H1 (cell line): ENCODE measurements around the gene EEF1A2. TPM values are rescaled to one million over a fixed set of nuclear protein-coding genes. Genes with fewer than 3 reads are reported as not detected.

Source experiments
- CTCF ChIA-PET: fragments of 300-600 bp; sonication (Branson Sonifier 250); formaldehyde crosslinking; loops from one replicate; lab custom pipeline; 2021; ENCODE audit not compliant: partially characterized antibody; lab: Charles Lee
- POLR2A ChIA-PET: fragments of 300-600 bp; sonication (Branson Sonifier 250); formaldehyde crosslinking; loops from one replicate; lab custom pipeline; 2021; ENCODE audit warnings: inconsistent platforms; ENCODE audit not compliant: partially characterized antibody; lab: Charles Lee
- DNase-seq, 2 experiments: peaks; one replicate each; pipeline versions ENCODE4 v3.0.0 to v3.0.0-alpha.2; 2010 to 2022; ENCODE audit warnings: low spot score in 2 of 2, low read depth in 1 of 2, mixed read lengths in 1 of 2
- FAIRE-seq: peaks from 2 replicates; lab custom pipeline; 2011; peaks lifted over from hg19 to GRCh38; lab: Jason Lieb, UNC
- H2AFZ ChIP-seq: 2 replicates; pipeline ENCODE4 v1.8.1; 2012; ENCODE audit warnings: low read length, inconsistent platforms
- H2AK5ac ChIP-seq: 2 replicates; pipeline ENCODE4 v1.6.1; 2013; ENCODE audit warnings: low read depth, low read length
- H2BK120ac ChIP-seq: replicated peaks from 2 replicates; pipeline ENCODE3; 2013; ENCODE audit warnings: low read depth, low read length, inconsistent platforms
- H2BK12ac ChIP-seq: 2 replicates; pipeline ENCODE4 v1.6.1; 2013; ENCODE audit warnings: low read depth, low read length
- H2BK15ac ChIP-seq: 2 replicates; pipeline ENCODE4 v1.6.1; 2013; ENCODE audit warnings: low read length
- H2BK20ac ChIP-seq: 2 replicates; pipeline ENCODE4 v1.6.1; 2013; ENCODE audit warnings: low read length
- H2BK5ac ChIP-seq: 2 replicates; pipeline ENCODE4 v1.6.1; 2013; ENCODE audit warnings: low read depth, low read length
- H3K14ac ChIP-seq: 2 replicates; pipeline ENCODE4 v1.6.1; 2013; ENCODE audit warnings: inconsistent platforms; ENCODE audit not compliant: insufficient read length
- H3K18ac ChIP-seq: 2 replicates; pipeline ENCODE4 v1.6.1; 2013; ENCODE audit warnings: low read length; ENCODE audit errors: extremely low read depth
- H3K23ac ChIP-seq: 2 replicates; pipeline ENCODE4 v1.6.1; 2013; ENCODE audit warnings: inconsistent platforms; ENCODE audit not compliant: insufficient read length
- H3K23me2 ChIP-seq: 2 replicates; pipeline ENCODE4 v1.6.1; 2013; ENCODE audit warnings: low read depth, low read length
- H3K27ac ChIP-seq: 2 replicates; pipeline ENCODE4 v1.6.1; 2011; ENCODE audit warnings: low read depth, low read length, inconsistent platforms
- H3K27me3 ChIP-seq, 4 experiments: replicated peaks in 1 of 4; 1 replicate in 1 of 4; 2 replicates in 3 of 4; pipeline versions ENCODE4 v1.6.1 to v1.8.1; 2011 to 2013; ENCODE audit warnings: low read length in 3 of 4, mild to moderate bottlenecking in 3 of 4, inconsistent platforms in 2 of 4, mixed read lengths in 2 of 4, moderate library complexity in 1 of 4; ENCODE audit not compliant: control insufficient read depth in 3 of 4, insufficient read depth in 3 of 4; ENCODE audit errors: extremely low read depth in 1 of 4
- H3K36me3 ChIP-seq, 4 experiments: 2 replicates each; pipeline versions ENCODE4 v1.6.1 to v1.8.1; 2011 to 2013; ENCODE audit warnings: mild to moderate bottlenecking in 4 of 4, low read length in 3 of 4, moderate library complexity in 2 of 4, control low read depth in 1 of 4, inconsistent platforms in 1 of 4; ENCODE audit not compliant: insufficient read depth in 4 of 4, control insufficient read depth in 2 of 4
- H3K4ac ChIP-seq: replicated peaks from 2 replicates; pipeline ENCODE3; 2013; ENCODE audit warnings: low read length, low read depth, mixed read lengths, inconsistent platforms; ENCODE audit not compliant: insufficient read length
- H3K4me1 ChIP-seq, 4 experiments: replicated peaks in 1 of 4; 1 replicate in 1 of 4; 2 replicates in 3 of 4; pipeline versions ENCODE4 v1.6.1 to v1.8.1; 2011 to 2013; ENCODE audit warnings: low read length in 3 of 4, inconsistent platforms in 2 of 4, mixed read lengths in 1 of 4; ENCODE audit not compliant: insufficient read depth in 4 of 4, control insufficient read depth in 3 of 4
- H3K4me2 ChIP-seq, 2 experiments: 2 replicates each; pipeline versions ENCODE4 v1.6.1 to v1.8.1; 2011 to 2013; ENCODE audit warnings: low read depth in 2 of 2, low read length in 2 of 2, control low read depth in 1 of 2, inconsistent platforms in 1 of 2, mild to moderate bottlenecking in 1 of 2; ENCODE audit not compliant: insufficient read depth in 1 of 2
- H3K4me3 ChIP-seq, 4 experiments: fragments of 200-600, 300-600 bp in 1 of 4; sonication (generic), shearing (Covaris generic), sonication (Bioruptor Twin) in 1 of 4; 2 replicates each; pipeline versions ENCODE4 v1.5.1 to v1.8.1; 2011 to 2016; ENCODE audit warnings: low read length in 4 of 4, low read depth in 3 of 4, control low read depth in 2 of 4, inconsistent platforms in 2 of 4, mild to moderate bottlenecking in 2 of 4, mixed read lengths in 1 of 4, moderate library complexity in 1 of 4; ENCODE audit not compliant: insufficient read depth in 2 of 4; ENCODE audit errors: extremely low read depth in 1 of 4
- H3K56ac ChIP-seq: replicated peaks from 2 replicates; pipeline ENCODE3; 2013; ENCODE audit warnings: low read depth, mild to moderate bottlenecking, mixed read lengths, low read length, inconsistent platforms; ENCODE audit not compliant: insufficient read length
- H3K79me1 ChIP-seq: 2 replicates; pipeline ENCODE4 v1.6.1; 2013; ENCODE audit warnings: low read depth, low read length, control low read depth
- H3K79me2 ChIP-seq, 2 experiments: 2 replicates each; pipeline versions ENCODE4 v1.6.1 to v1.8.1; 2012 to 2013; ENCODE audit warnings: low read length in 2 of 2, mild to moderate bottlenecking in 2 of 2, inconsistent platforms in 1 of 2; ENCODE audit not compliant: insufficient read depth in 2 of 2, control insufficient read depth in 1 of 2
- H3K9ac ChIP-seq, 4 experiments: replicated peaks in 1 of 4; 1 replicate in 1 of 4; 2 replicates in 3 of 4; pipeline versions ENCODE4 v1.6.1 to v1.8.1; 2011 to 2013; ENCODE audit warnings: low read depth in 3 of 4, low read length in 3 of 4, control low read depth in 2 of 4, mild to moderate bottlenecking in 2 of 4, moderate library complexity in 2 of 4, inconsistent platforms in 1 of 4; ENCODE audit errors: extremely low read depth in 1 of 4
- H3K9me3 ChIP-seq, 2 experiments: 2 replicates each; pipeline versions ENCODE4 v1.6.1 to v1.8.1; 2012 to 2013; ENCODE audit warnings: mild to moderate bottlenecking in 2 of 2, moderate library complexity in 2 of 2, control low read depth in 1 of 2, inconsistent platforms in 1 of 2, low read depth in 1 of 2, low read length in 1 of 2, mixed read lengths in 1 of 2; ENCODE audit not compliant: insufficient read depth in 2 of 2
- H4K20me1 ChIP-seq, 2 experiments: replicated peaks in 1 of 2; 2 replicates each; pipeline versions ENCODE3 to v1.8.1; 2011 to 2013; ENCODE audit warnings: inconsistent platforms in 2 of 2, low read length in 2 of 2, mild to moderate bottlenecking in 1 of 2; ENCODE audit not compliant: insufficient read depth in 2 of 2, control insufficient read depth in 1 of 2
- H4K5ac ChIP-seq: 2 replicates; pipeline ENCODE4 v1.6.1; 2013; ENCODE audit warnings: low read length, low read depth, mixed read lengths, inconsistent platforms; ENCODE audit not compliant: insufficient read length
- H4K8ac ChIP-seq: 2 replicates; pipeline ENCODE4 v1.8.0; 2013; ENCODE audit warnings: mild to moderate bottlenecking, moderate library complexity, low read length, inconsistent platforms; ENCODE audit not compliant: insufficient read depth; ENCODE audit errors: extremely low read depth
- H4K91ac ChIP-seq: replicated peaks from 2 replicates; pipeline ENCODE3; 2013; ENCODE audit warnings: low read length, mixed read lengths, inconsistent platforms; ENCODE audit not compliant: insufficient read length
- CEBPB ChIP-seq: IDR thresholded peaks from 2 replicates; pipeline ENCODE4 v1.6.1; 2012; ENCODE audit warnings: low read depth, low read length
- CHD1 ChIP-seq: IDR thresholded peaks from 2 replicates; pipeline ENCODE4 v1.6.1; 2012; ENCODE audit warnings: low read depth, low read length, improper control_type of control experiment
- CHD2 ChIP-seq: IDR thresholded peaks from 2 replicates; pipeline ENCODE4 v1.6.1; 2012; ENCODE audit warnings: low read length, improper control_type of control experiment
- FOSL1 ChIP-seq: IDR thresholded peaks from 2 replicates; pipeline ENCODE4 v1.6.1; 2011; ENCODE audit warnings: mild to moderate bottlenecking, low read depth, low read length, moderate library complexity; ENCODE audit not compliant: insufficient read depth
- MAX ChIP-seq: IDR thresholded peaks from 2 replicates; pipeline ENCODE4 v1.6.1; 2012; ENCODE audit warnings: inconsistent platforms
- NANOG ChIP-seq: IDR thresholded peaks from 2 replicates; pipeline ENCODE4 v1.6.1; 2011; ENCODE audit warnings: low read length, low read depth, mild to moderate bottlenecking, inconsistent platforms; ENCODE audit not compliant: insufficient read depth, poor library complexity, severe bottlenecking
- SIN3A ChIP-seq, 2 experiments: IDR thresholded peaks in 1 of 2; conservative IDR thresholded peaks in 1 of 2; 2 replicates each; pipeline ENCODE4 v1.6.1; 2011 to 2012; ENCODE audit warnings: low read length in 2 of 2, improper control_type of control experiment in 1 of 2, low read depth in 1 of 2, mild to moderate bottlenecking in 1 of 2
- ZNF274 ChIP-seq: IDR thresholded peaks from 2 replicates; pipeline ENCODE4 v1.7.0; 2012; ENCODE audit warnings: low read length, borderline replicate concordance; ENCODE audit errors: extremely low read depth
- WGBS, 2 experiments: shearing (Covaris generic) in 1 of 2; methylation state at CpG; one replicate each; pipeline versions ENCODE4 v1.1.6 to v1.1.7; 2013 to 2015; ENCODE audit warnings: low lambda C conversion rate in 2 of 2, mixed read lengths in 2 of 2, inconsistent platforms in 1 of 2, low coverage in 1 of 2, missing lambda C conversion rate in 1 of 2; ENCODE audit not compliant: insufficient replicate concordance in 2 of 2, insufficient coverage in 1 of 2, insufficient read length in 1 of 2; ENCODE audit errors: extremely low coverage in 1 of 2, missing lambda C conversion rate in 1 of 2; 5-methylcytosine and 5-hydroxymethylcytosine counted together
- polyA plus RNA-seq, 7 experiments: library from polyadenylated mRNA; depleted of rRNA in 3 of 7; stranded (reverse) in 5 of 7; unstranded in 2 of 7; fragments of >200 nt in 5 of 7; fragments of 200-250 nt in 2 of 7; gene quantifications; 1 replicate in 5 of 7; 2 replicates in 1 of 7; 4 replicates in 1 of 7; pipeline versions ENCODE4 v1.2.1 to v1.2.3, GENCODE V29; 2011 to 2013; ENCODE audit warnings: missing spikeins in 2 of 7, mixed read lengths in 2 of 7
- total RNA-seq: library from RNA; stranded (reverse); fragmentation: NEBNext Ultra II Directional; extraction: Animal tissue kit (Norgen Biotek cat#: 25700); gene quantifications from 2 replicates; pipeline ENCODE4 v1.2.1, GENCODE V29; 2021
- TF ChIP-seq, protein P1 (sequence below): IDR thresholded peaks from 2 replicates; pipeline ENCODE4 v1.6.1; 2011; ENCODE audit warnings: low read length, improper control_type of control experiment
- TF ChIP-seq, protein P2 (sequence below): IDR thresholded peaks from 2 replicates; pipeline ENCODE4 v1.6.1; 2012; ENCODE audit warnings: low read length, inconsistent platforms

The EEF1A2 gene
- total and polyA plus RNA-seq, 2 of the 8 experiments (the other 6 are each of a cell fraction or from before 2014, with no cell fraction given), result 7.4 to 25.8 TPM

DNA sequence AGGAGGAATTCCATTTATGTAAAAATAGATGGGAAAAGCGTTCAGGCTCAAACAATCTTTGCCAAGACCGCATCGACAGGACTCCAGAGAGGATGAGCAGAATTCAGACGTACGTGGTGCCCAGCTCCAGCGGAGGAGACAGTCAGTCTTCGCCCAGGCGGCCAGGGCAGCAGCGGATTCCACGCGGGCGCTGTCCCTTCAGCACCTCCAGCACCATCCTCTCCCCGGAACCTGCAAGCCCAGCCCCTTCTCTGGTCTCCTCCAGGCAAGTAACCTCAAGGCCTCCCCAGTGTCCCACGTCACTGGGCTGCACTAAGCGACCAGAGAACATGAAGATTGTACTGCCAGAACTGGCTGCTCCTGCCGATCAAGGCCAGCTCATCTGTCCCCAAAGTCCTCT, 23.7 kb downstream of the EEF1A2 start:
- Histone ChIP-seq H3K36me3 (no peaks in the 10 kb centered on the region), H3K4me1 (peaks cover 0 to 21% (median 8%) of the 10 kb centered on the region in 4 experiments; a peak in 6 of 7 replicates), H4K20me1 (no peaks in the 10 kb centered on the region), H3K56ac (no peak overlapping the region), H3K79me1 (peaks cover under 1% of the 10 kb centered on the region; the same call in 1 of the 2 replicates), H4K5ac (no peak overlapping the region), H3K27me3 (peaks cover 0 to 16% (median 5%) of the 10 kb centered on the region in 4 experiments; a peak in 4 of 7 replicates), H2AK5ac (no peak overlapping the region), H4K91ac (no peak overlapping the region), H3K9me3 (no peaks in the 10 kb centered on the region), H3K23ac (no peak overlapping the region), H3K4me2 (no peak overlapping the region), H2BK120ac (no peak overlapping the region), H3K79me2 (peaks cover 3 to 10% of the 10 kb centered on the region in 2 experiments; a peak in 3 of 4 replicates), H3K4me3 (no peak overlapping the region), H4K8ac (no peak overlapping the region; the same call in 1 of the 2 replicates), H3K14ac (no peak overlapping the region), H3K27ac (no peak overlapping the region), H2BK12ac (no peak overlapping the region), H3K18ac (no peak overlapping the region), H3K4ac (no peak overlapping the region), H3K23me2 (peaks cover 6% of the 10 kb centered on the region; the same call in 1 of the 2 replicates), H3K9ac (no peak overlapping the region), H2AFZ (no peak overlapping the region), H2BK15ac (no peak overlapping the region), H2BK20ac (no peak overlapping the region), H2BK5ac (no peak overlapping the region)
- WGBS, 2 experiments, result 35% methylated on average over 16 of the region's 16 CpGs; no CpG with 5 or more reads in 1 of the 2 experiments
- CTCF ChIA-PET, result interaction anchor here (0.7 to 2.0 kb wide), 4 partner anchors 9 to 252 kb away, joined by 3 to 9 read pairs (median 4); no protein-coding TSS in a partner anchor
- FAIRE-seq (peak; percentile 65), DNase-seq (no peak)
- POLR2A ChIA-PET, result interaction anchor here (1.4 to 1.8 kb wide), 2 partner anchors 10 to 12 kb away, joined by 4 to 10 read pairs; no protein-coding TSS in a partner anchor
- TF ChIP-seq CHD2 (no peak), CEBPB (no peak), SIN3A (conservative IDR thresholded peaks at IDR 0.05 in 1 of 2, IDR thresholded peaks at IDR 0.05 in 1 of 2; ENCODE audit: low read depth in 1 of 2, low read length in 2 of 2) (peak in 1 of 2 experiments; percentile 89; a peak in 2 of 4 replicates), MAX (peak; percentile 57), CHD1 (no peak), ZNF274 (no peak), NANOG (no peak), FOSL1 (no peak)
- TF ChIP-seq, protein P1, sequence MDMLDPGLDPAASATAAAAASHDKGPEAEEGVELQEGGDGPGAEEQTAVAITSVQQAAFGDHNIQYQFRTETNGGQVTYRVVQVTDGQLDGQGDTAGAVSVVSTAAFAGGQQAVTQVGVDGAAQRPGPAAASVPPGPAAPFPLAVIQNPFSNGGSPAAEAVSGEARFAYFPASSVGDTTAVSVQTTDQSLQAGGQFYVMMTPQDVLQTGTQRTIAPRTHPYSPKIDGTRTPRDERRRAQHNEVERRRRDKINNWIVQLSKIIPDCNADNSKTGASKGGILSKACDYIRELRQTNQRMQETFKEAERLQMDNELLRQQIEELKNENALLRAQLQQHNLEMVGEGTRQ, result no peak
- TF ChIP-seq, protein P2, sequence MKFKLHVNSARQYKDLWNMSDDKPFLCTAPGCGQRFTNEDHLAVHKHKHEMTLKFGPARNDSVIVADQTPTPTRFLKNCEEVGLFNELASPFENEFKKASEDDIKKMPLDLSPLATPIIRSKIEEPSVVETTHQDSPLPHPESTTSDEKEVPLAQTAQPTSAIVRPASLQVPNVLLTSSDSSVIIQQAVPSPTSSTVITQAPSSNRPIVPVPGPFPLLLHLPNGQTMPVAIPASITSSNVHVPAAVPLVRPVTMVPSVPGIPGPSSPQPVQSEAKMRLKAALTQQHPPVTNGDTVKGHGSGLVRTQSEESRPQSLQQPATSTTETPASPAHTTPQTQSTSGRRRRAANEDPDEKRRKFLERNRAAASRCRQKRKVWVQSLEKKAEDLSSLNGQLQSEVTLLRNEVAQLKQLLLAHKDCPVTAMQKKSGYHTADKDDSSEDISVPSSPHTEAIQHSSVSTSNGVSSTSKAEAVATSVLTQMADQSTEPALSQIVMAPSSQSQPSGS, result no peak
